HG03469 (cell line): ENCODE data around the gene GPR26.

Experiments used
- ATAC-seq: cut with Tn5 transposase; IDR thresholded peaks from one replicate; pipeline ENCODE4 v1.9.1; 2021; ENCODE audit warnings: mild to moderate bottlenecking, moderate library complexity, moderate number of reproducible peaks; ENCODE audit not compliant: unreplicated experiment

The GPR26 gene, protein sequence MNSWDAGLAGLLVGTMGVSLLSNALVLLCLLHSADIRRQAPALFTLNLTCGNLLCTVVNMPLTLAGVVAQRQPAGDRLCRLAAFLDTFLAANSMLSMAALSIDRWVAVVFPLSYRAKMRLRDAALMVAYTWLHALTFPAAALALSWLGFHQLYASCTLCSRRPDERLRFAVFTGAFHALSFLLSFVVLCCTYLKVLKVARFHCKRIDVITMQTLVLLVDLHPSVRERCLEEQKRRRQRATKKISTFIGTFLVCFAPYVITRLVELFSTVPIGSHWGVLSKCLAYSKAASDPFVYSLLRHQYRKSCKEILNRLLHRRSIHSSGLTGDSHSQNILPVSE

DNA sequence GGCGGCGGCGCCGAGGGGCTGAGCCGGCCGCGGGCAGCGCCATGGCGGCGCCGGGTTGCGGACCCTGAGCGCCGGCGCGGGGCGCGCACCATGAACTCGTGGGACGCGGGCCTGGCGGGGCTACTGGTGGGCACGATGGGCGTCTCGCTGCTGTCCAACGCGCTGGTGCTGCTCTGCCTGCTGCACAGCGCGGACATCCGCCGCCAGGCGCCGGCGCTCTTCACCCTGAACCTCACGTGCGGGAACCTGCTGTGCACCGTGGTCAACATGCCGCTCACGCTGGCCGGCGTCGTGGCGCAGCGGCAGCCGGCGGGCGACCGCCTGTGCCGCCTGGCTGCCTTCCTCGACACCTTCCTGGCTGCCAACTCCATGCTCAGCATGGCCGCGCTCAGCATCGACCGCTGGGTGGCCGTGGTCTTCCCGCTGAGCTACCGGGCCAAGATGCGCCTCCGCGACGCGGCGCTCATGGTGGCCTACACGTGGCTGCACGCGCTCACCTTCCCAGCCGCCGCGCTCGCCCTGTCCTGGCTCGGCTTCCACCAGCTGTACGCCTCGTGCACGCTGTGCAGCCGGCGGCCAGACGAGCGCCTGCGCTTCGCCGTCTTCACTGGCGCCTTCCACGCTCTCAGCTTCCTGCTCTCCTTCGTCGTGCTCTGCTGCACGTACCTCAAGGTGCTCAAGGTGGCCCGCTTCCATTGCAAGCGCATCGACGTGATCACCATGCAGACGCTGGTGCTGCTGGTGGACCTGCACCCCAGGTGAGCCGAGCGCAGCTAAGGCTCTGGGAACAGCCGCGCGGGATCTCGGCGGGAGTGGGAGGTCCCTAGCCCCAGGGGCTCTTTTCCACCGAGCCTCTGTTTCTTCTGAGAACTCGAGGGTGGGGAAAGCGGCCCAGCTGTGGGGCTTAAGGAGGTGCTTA is at the start of gene GPR26:
Gene GPR26 (plus strand): TSS at position 38 of the 919 bp plus-strand sequence. CDS start 53 bp downstream, at position 91.
- ATAC-seq: no peak

DNA sequence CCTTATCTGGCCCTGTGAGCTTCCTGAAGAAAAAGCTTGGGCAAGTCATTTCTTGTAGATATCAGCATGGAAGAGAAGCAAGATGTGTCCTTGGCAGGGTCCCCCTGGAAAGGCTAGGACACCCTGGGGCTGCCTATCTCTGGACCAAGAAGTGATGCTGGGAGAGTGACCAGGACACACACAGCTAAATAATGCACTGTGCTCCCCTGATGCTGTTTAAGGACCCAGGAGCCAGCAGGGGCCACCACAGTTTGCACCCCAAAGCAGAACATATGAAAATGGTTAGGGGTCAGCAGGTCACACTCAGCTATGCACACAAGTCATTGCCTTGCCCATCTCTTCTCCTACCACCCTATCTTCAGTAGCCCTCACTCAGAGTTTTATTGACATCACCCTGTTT is 47.9 kb upstream of the GPR26 start:
- ATAC-seq: no peak

- ATAC-seq: no peak
Measured at GRCh38 chr10:123619067-123619855, 46.9 kb upstream of the GPR26 start.

GRCh38 chr10:123620621-123621020 is 45.5 kb upstream of the GPR26 start:
- no peak for ATAC-seq

GRCh38 chr10:123621492-123621891 is 44.7 kb upstream of the GPR26 start:
- ATAC-seq: no peak

- ATAC-seq: no peak
Measured at GRCh38 chr10:123621916-123622315, 44.2 kb upstream of the GPR26 start.

- no peak for ATAC-seq
Measured at GRCh38 chr10:123622381-123622780, 43.8 kb upstream of the GPR26 start.

- no peak for ATAC-seq
Measured at GRCh38 chr10:123624086-123624485, 42.1 kb upstream of the GPR26 start.

GRCh38 chr10:123633106-123633505 is 33.0 kb upstream of the GPR26 start:
- ATAC-seq: no peak

DNA sequence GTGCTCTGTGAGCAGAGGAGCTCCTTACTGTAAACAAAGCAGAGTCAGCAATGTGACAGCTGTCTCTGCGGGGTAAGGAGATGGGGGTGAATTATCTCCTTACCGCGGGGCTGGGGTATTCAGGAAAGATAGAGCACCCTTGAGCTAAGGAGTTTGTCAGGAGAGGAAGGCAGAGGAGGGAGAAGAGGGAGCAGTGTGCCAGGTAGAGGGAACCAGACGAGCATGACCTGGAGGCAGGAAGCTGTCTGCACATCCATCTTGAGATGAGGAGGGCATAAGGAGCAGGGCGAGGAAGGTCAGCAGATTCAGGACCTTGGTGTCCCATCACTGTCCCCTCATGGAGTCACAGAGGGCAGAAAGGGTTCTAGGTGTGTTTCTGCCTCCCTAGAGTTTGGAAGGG is 32.5 kb upstream of the GPR26 start:
- no peak for ATAC-seq

DNA sequence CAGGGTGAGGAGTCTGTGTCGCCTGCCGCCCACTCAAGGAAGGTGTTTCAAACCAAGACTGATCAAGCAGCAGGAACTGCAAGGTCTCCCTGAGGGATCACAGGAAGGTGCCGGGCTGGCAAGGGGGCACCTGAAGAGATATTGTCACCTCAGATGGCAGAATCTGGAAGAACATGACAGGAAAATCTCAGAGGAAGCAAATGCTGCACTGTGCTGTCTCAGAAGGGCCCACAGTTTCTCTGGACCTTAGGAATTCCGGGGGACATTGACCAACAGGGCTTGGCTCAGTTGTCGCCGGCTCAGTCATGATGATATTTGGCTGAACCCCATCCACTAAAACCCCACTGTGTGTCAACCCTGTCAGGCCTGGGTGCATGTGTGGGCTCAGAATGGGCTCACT is 31.9 kb upstream of the GPR26 start:
- ATAC-seq: no peak

DNA sequence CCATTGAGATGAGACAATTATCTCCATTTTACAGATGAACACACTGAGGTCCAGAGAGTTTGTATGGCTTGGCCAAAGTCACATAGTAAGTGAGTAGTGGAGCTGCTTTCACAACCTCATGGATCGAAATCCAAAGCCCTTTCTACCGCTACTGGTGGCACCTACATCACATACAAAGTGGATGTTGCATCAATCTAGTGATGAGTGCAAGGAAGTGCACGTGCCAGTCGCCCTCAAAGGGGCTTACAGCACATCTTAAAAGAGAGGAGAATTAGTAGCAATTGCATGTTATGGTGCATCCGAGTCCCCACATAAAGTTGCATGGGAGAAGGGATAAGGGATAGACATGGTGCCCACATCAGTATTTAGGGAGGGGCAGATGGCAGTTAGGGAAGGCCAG is 31.0 kb upstream of the GPR26 start:
- no peak for ATAC-seq

DNA sequence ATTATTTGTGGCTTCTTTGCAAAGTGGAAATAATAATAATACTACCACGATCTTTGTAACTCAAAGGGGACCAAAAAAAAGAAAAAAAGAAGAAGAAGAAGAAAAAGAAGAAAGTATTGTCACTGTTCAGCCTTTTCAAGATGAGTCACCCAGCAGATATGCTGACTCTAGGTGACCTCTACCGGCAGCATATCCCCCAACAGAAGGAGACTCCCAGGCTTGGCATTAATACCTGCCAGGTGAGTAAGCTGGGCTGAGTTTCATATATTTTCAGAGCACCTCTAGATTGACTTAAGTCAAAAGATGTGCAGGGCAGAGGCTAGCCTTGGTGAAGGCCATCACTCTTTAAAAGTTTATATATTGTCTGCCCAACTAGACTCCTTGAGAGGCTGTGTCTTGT is 30.4 kb upstream of the GPR26 start:
- ATAC-seq: no peak

GRCh38 chr10:123636598-123637325 is 29.4 kb upstream of the GPR26 start:
- no peak for ATAC-seq

- no peak for ATAC-seq
Measured at GRCh38 chr10:123637326-123637880, 28.8 kb upstream of the GPR26 start.

GRCh38 chr10:123639131-123639530 is 27.0 kb upstream of the GPR26 start:
- ATAC-seq: no peak

GRCh38 chr10:123640016-123640535 is 26.1 kb upstream of the GPR26 start:
- ATAC-seq: no peak

GRCh38 chr10:123642293-123642692 is 23.9 kb upstream of the GPR26 start:
- ATAC-seq: no peak

DNA sequence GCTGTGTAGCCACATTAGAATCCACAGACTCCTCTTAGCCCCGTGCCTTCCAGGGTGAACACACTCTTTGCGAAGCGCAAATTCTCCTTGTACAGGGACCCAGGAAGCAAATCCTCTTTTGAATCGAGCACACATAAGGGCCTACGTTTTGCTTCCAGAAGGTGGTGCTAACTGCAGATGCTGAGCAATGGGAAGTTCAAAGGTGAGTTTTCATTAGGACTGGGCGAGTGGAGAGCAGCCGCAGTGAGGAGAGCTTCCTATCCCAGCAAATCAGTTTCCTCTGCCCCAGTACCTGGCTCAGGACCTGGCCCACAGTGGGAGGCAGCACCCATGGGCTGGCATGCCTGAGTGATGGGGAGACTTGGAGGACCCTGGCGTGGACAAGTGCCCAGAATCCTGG is 23.5 kb upstream of the GPR26 start:
- no peak for ATAC-seq

DNA sequence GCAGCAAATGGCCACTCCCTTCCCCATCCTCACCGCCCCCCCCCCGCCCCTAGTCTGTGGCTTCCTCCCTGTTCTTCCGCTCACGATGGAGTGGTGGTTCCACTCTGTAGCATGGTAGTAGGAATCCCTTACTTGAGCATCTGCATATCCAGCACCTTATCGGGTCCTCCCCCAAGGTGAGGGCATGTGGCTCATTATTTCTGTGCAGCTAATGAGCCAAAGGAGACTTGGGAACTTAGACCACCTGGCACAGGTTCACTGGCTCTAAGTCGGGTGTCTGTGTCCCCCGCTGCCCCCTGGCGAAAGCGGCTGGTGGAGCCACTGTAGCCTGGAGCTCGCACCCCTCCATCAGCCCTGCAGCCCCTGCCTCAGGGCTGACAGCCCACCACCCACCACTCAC is 22.8 kb upstream of the GPR26 start:
- no peak for ATAC-seq
